ENCODE data around the gene UTP25. TPM values are rescaled to one million over a fixed set of nuclear protein-coding genes. Genes with fewer than 3 reads are reported as not detected.

UTP25 gene
- total RNA-seq, 1 experiment from 2014 or later = 4.8 TPM

- Mint-ChIP-seq H3K27me3 (ENCODE audit: low read depth) (peaks cover 20% of the 10 kb centered on the region), H3K27ac (no peak overlapping the region), H3K4me3 (no peak overlapping the region), H3K9me3 (no peaks in the 10 kb centered on the region), H3K4me1 (no peaks in the 10 kb centered on the region; the same call in 1 of the 2 replicates), H3K36me3 (no peaks in the 10 kb centered on the region)
- ChIA-PET CTCF (interaction anchor here (2.4 to 3.2 kb wide), 2 partner anchors 10 to 12 kb away, joined by 7 to 13 read pairs; partner anchors contain the start of genes IRF6 and UTP25), POLR2A (interaction anchor here (2.6 kb wide), 1 partner anchor 10 kb away, joined by 8 read pairs; the partner anchor contains the start of gene IRF6)
- DNase-seq (ENCODE audit: low spot score) (no peak), ATAC-seq (no peak; the same call in 1 of the 2 replicates)
- no peak for TF ChIP-seq CREB1 (CRISPR knock-in tag; IDR thresholded peaks at IDR 0.05)
- no peak for TF ChIP-seq NR2C2 (CRISPR knock-in tag; IDR thresholded peaks at IDR 0.05)
- no peak for TF ChIP-seq MXD4 (CRISPR knock-in tag; IDR thresholded peaks at IDR 0.05; ENCODE audit: borderline replicate concordance)
- no peak for TF ChIP-seq E2F1 (CRISPR knock-in tag; IDR thresholded peaks at IDR 0.05)
- no peak for TF ChIP-seq FOXK1 (CRISPR knock-in tag; IDR thresholded peaks at IDR 0.05)
- TF ChIP-seq PRRX2 (CRISPR knock-in tag; IDR thresholded peaks at IDR 0.05) = no peak
- TF ChIP-seq AR (CRISPR knock-in tag; IDR thresholded peaks at IDR 0.05) = no peak
- TF ChIP-seq ZNF423 (CRISPR knock-in tag; IDR thresholded peaks at IDR 0.05) = no peak
- no peak for TF ChIP-seq GTF2I (CRISPR knock-in tag; conservative IDR thresholded peaks at IDR 0.05)
- TF ChIP-seq ATF1 (CRISPR knock-in tag; IDR thresholded peaks at IDR 0.05) = no peak
- TF ChIP-seq STAT6 (CRISPR knock-in tag; conservative IDR thresholded peaks at IDR 0.05; ENCODE audit: low read depth) = no peak
- TF ChIP-seq CBFB (CRISPR knock-in tag; IDR thresholded peaks at IDR 0.05; ENCODE audit: low read depth) = no peak
- TF ChIP-seq CREM (CRISPR knock-in tag; IDR thresholded peaks at IDR 0.05) = no peak
- TF ChIP-seq NFE2L1 (CRISPR knock-in tag; IDR thresholded peaks at IDR 0.05) = no peak
- TF ChIP-seq USF2 (CRISPR knock-in tag; IDR thresholded peaks at IDR 0.05) = no peak
- no peak for TF ChIP-seq AFF4 (CRISPR knock-in tag; IDR thresholded peaks at IDR 0.05; ENCODE audit: borderline replicate concordance)
- no peak for TF ChIP-seq FOXJ3 (CRISPR knock-in tag; IDR thresholded peaks at IDR 0.05; ENCODE audit: borderline replicate concordance)
- no peak for TF ChIP-seq NFATC4 (CRISPR knock-in tag; IDR thresholded peaks at IDR 0.05)
- no peak for TF ChIP-seq OVOL2 (CRISPR knock-in tag; IDR thresholded peaks at IDR 0.05; ENCODE audit: borderline replicate concordance)
- TF ChIP-seq JAZF1 (CRISPR knock-in tag; IDR thresholded peaks at IDR 0.05) = no peak
Observed at GRCh38 chr1:209815931-209816341, 11.8 kb upstream of the UTP25 start.
